ENCODE data around the gene SDK1. TPM values are rescaled to one million over a fixed set of nuclear protein-coding genes. Genes with fewer than 3 reads are reported as not detected.

The SDK1 gene
- total and polyA plus RNA-seq, 2 of the 8 experiments (the other 6 are each of a cell fraction or from before 2014, with no cell fraction given) = 3.3 to 7.2 TPM

DNA sequence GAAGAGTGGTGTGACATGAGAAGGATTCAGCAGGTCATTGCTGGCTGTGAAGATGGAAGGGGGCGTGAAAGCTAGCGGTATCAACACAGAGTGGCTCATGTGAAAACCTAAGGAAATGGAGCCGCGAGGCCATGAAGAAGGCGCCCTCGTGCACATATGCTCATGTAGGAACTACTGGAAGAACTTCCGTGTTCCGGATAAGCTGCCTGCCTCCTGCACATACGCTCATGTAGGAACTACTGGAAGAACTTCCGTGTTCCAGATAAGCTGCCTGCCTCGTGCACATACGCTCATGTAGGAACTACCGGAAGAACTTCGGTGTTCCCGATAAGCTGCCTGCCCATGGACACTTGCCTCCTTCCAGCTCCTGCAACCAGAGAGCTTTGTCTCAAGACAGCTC is 179.1 kb downstream of the SDK1 start:
- Histone ChIP-seq H3K36me3 (ENCODE audit: control insufficient read depth in 2 of 4, insufficient read depth in 4 of 4, low read length in 3 of 4) (no peaks in the 10 kb centered on the region), H3K9ac (replicated peaks in 1 of 4; ENCODE audit: extremely low read depth in 1 of 4, low read depth in 3 of 4, low read length in 3 of 4) (no peak overlapping the region), H3K27me3 (replicated peaks in 1 of 4; ENCODE audit: control insufficient read depth in 3 of 4, extremely low read depth in 1 of 4, insufficient read depth in 3 of 4, low read length in 3 of 4) (no peaks in the 10 kb centered on the region; a peak in 2 of 7 replicates), H4K8ac (ENCODE audit: extremely low read depth, insufficient read depth, low read length) (no peak overlapping the region), H3K4ac (replicated peaks; ENCODE audit: insufficient read length, low read depth, low read length) (no peak overlapping the region), H2BK20ac (ENCODE audit: low read length) (no peak overlapping the region), H4K20me1 (replicated peaks in 1 of 2; ENCODE audit: control insufficient read depth in 1 of 2, insufficient read depth in 2 of 2, low read length in 2 of 2) (no peaks in the 10 kb centered on the region), H3K27ac (ENCODE audit: low read depth, low read length) (no peak overlapping the region), H3K56ac (replicated peaks; ENCODE audit: insufficient read length, low read depth, low read length) (no peak overlapping the region), H2BK12ac (ENCODE audit: low read depth, low read length) (no peak overlapping the region; the same call in 1 of the 2 replicates), H3K4me3 (ENCODE audit: extremely low read depth in 1 of 4, insufficient read depth in 2 of 4, low read depth in 3 of 4, low read length in 4 of 4) (no peak overlapping the region), H2BK5ac (ENCODE audit: low read depth, low read length) (no peak overlapping the region), H3K23me2 (ENCODE audit: low read depth, low read length) (no peaks in the 10 kb centered on the region), H3K79me1 (ENCODE audit: low read depth, low read length) (no peaks in the 10 kb centered on the region), H3K79me2 (ENCODE audit: control insufficient read depth in 1 of 2, insufficient read depth in 2 of 2, low read length in 2 of 2) (no peaks in the 10 kb centered on the region; a peak in 1 of 4 replicates), H3K9me3 (ENCODE audit: insufficient read depth in 2 of 2, low read depth in 1 of 2, low read length in 1 of 2) (no peaks in the 10 kb centered on the region), H2AFZ (ENCODE audit: low read length) (no peak overlapping the region), H3K4me1 (replicated peaks in 1 of 4; ENCODE audit: control insufficient read depth in 3 of 4, insufficient read depth in 4 of 4, low read length in 3 of 4) (no peaks in the 10 kb centered on the region; a peak in 1 of 7 replicates), H4K5ac (ENCODE audit: insufficient read length, low read depth, low read length) (no peak overlapping the region), H3K23ac (ENCODE audit: insufficient read length) (no peak overlapping the region), H4K91ac (replicated peaks; ENCODE audit: insufficient read length, low read length) (no peak overlapping the region), H3K18ac (ENCODE audit: extremely low read depth, low read length) (no peak overlapping the region), H2BK15ac (ENCODE audit: low read length) (no peak overlapping the region), H3K14ac (ENCODE audit: insufficient read length) (no peak overlapping the region), H2BK120ac (replicated peaks; ENCODE audit: low read depth, low read length) (no peak overlapping the region), H3K4me2 (ENCODE audit: insufficient read depth in 1 of 2, low read depth in 2 of 2, low read length in 2 of 2) (no peak overlapping the region), H2AK5ac (ENCODE audit: low read depth, low read length) (peak overlapping the region; percentile 15; the same call in 1 of the 2 replicates)
- TF ChIP-seq CHD1 (IDR thresholded peaks at IDR 0.05; ENCODE audit: low read depth, low read length) (no peak), PHF8 (conservative IDR thresholded peaks at IDR 0.05; ENCODE audit: low read depth, low read length) (no peak), SIX5 (IDR thresholded peaks at IDR 0.05; ENCODE audit: low read depth, low read length) (no peak), RBBP5 (IDR thresholded peaks at IDR 0.05; ENCODE audit: borderline replicate concordance, low read depth, low read length) (no peak), KDM4A (IDR thresholded peaks at IDR 0.05; ENCODE audit: low read depth, low read length, severe bottlenecking) (no peak), BRCA1 (IDR thresholded peaks at IDR 0.05; ENCODE audit: low read depth, low read length) (no peak), TEAD4 (IDR thresholded peaks at IDR 0.05; ENCODE audit: low read depth, low read length) (no peak), CBX5 (IDR thresholded peaks at IDR 0.05; ENCODE audit: low read depth, low read length) (no peak)
- TF ChIP-seq, protein P1, sequence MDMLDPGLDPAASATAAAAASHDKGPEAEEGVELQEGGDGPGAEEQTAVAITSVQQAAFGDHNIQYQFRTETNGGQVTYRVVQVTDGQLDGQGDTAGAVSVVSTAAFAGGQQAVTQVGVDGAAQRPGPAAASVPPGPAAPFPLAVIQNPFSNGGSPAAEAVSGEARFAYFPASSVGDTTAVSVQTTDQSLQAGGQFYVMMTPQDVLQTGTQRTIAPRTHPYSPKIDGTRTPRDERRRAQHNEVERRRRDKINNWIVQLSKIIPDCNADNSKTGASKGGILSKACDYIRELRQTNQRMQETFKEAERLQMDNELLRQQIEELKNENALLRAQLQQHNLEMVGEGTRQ (IDR thresholded peaks at IDR 0.05; ENCODE audit: low read length) = no peak
- 88% methylated on average over 15 of the region's 15 CpGs; no CpG with 5 or more reads in 1 of the 2 experiments for WGBS, 2 experiments (ENCODE audit: extremely low coverage in 1 of 2, insufficient coverage in 1 of 2, insufficient read length in 1 of 2, insufficient replicate concordance in 2 of 2, low coverage in 1 of 2, low lambda C conversion rate in 2 of 2, missing lambda C conversion rate in 1 of 2)
- FAIRE-seq = no peak
- no peak for DNase-seq (ENCODE audit: low read depth in 1 of 2, low spot score in 2 of 2)
- ChIA-PET CTCF (ENCODE audit: partially characterized antibody) (interaction anchor here (0.7 to 1.3 kb wide), 7 partner anchors 8 to 206 kb away, joined by 3 to 4 read pairs (median 3); no protein-coding TSS in a partner anchor), POLR2A (ENCODE audit: partially characterized antibody) (no interaction called here)
